ENCODE data around the gene TMEM234.

DNA sequence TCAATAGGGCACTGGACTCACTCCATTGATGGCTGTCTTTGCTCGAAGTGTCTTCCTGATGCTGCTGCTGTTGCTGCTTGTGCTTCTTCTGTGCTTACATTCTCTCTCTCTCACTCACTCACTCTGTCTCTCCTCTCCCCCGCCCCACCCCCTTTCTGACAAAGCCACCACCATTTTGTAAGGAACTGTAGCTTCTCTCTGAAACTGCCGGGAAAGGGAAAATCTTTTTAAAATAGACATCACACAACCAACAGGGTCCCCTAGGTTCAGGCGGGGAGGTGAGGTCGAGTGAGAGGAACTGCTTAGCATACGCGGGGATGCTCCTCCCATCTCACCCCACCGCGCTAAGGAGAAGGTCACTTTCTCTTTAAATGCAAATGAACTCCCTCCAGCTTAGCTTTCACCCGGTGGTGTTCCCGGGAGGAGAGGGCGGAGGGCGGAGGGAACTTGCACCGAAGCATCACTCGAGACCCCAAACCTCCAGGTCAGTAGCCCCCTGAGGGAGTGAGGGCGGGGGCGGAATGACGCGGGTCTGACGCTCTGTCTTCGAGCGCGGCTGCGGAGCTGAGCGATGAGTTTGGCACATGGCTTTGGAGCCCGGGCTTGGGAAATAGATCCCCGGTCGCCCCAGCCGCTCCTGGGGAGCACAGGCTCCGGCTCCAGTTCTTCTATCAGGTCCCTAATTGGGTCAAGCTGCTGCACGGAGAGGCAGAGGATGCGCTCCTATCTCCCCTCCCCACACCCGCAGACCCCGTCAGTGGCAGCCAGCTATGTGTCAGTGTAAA lies 21.7 kb downstream of the TMEM234 start, which contains the start of gene CCDC28B:
- TF ChIP-seq SP1 (IDR thresholded peaks at IDR 0.05) (no peak), BHLHE40 (IDR thresholded peaks at IDR 0.05; ENCODE audit: borderline replicate concordance) (no peak), NFRKB (IDR thresholded peaks at IDR 0.05) (no peak), TARDBP (IDR thresholded peaks at IDR 0.05) (no peak), LEF1 (IDR thresholded peaks at IDR 0.05; ENCODE audit: borderline replicate concordance) (no peak), FOXM1 (IDR thresholded peaks at IDR 0.05; ENCODE audit: borderline replicate concordance) (no peak), L3MBTL2 (conservative IDR thresholded peaks at IDR 0.05) (peak; percentile 99), ZNF384 (IDR thresholded peaks at IDR 0.05) (no peak), FOXA1 (IDR thresholded peaks at IDR 0.05) (no peak), CTBP1 (IDR thresholded peaks at IDR 0.05; ENCODE audit: borderline replicate concordance) (no peak), SUZ12 (IDR thresholded peaks at IDR 0.05) (no peak), FOXK2 (IDR thresholded peaks at IDR 0.05) (no peak), HDGF (IDR thresholded peaks at IDR 0.05; ENCODE audit: borderline replicate concordance) (no peak)
- TF ChIP-seq, protein P1, sequence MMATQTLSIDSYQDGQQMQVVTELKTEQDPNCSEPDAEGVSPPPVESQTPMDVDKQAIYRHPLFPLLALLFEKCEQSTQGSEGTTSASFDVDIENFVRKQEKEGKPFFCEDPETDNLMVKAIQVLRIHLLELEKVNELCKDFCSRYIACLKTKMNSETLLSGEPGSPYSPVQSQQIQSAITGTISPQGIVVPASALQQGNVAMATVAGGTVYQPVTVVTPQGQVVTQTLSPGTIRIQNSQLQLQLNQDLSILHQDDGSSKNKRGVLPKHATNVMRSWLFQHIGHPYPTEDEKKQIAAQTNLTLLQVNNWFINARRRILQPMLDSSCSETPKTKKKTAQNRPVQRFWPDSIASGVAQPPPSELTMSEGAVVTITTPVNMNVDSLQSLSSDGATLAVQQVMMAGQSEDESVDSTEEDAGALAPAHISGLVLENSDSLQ (IDR thresholded peaks at IDR 0.05) = no peak
